Fibroblast of peridontal ligament (primary cell): Measurements from ENCODE around the gene CEP290.

Experiments
- DNase-seq: peaks from one replicate; pipeline ENCODE4 v3.0.0-alpha.2; 2010; ENCODE audit errors: extremely low read depth

CEP290 gene

GRCh38 chr12:88141774-88142609 lies at the start of gene CEP290, which contains the start of gene TMTC3:
CEP290 (minus strand) TSS chr12:88142088; CDS start chr12:88141307, 781 bp downstream.
TMTC3 (plus strand) TSS chr12:88142307; CDS start chr12:88148316, 6,009 bp downstream.
- peak; percentile 100 for DNase-seq

GRCh38 chr12:88188180-88188579 lies 46.3 kb upstream of the CEP290 start:
- no peak for DNase-seq

GRCh38 chr12:88187571-88187970 lies 45.7 kb upstream of the CEP290 start:
- no peak for DNase-seq

- DNase-seq: peak; percentile 71
Measured at GRCh38 chr12:88185988-88186387, 44.1 kb upstream of the CEP290 start.

- DNase-seq: no peak
Measured at GRCh38 chr12:88185279-88185678, 43.4 kb upstream of the CEP290 start.

GRCh38 chr12:88184196-88184595 lies 42.3 kb upstream of the CEP290 start:
- DNase-seq: no peak

DNA sequence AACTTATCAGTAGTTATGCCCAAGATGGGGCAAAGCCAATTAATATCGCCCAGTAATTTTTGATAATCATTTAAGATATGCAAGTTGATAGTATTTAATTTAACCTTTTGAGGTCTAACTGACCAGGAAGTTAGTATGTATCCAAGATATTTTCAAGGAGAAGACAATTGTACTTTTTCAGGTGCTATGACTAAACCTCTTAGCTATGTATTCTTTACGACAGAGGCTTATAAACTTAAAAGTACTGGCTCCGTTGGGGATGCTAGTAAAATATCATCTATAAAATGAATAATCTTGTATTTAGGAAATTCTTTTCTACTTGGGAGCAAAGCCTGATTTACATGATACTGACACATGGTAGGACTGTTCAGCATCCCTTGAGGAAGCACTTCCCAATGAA lies 40.5 kb upstream of the CEP290 start:
- no peak for DNase-seq

GRCh38 chr12:88181881-88182280 lies 40.0 kb upstream of the CEP290 start:
- DNase-seq: no peak

DNA sequence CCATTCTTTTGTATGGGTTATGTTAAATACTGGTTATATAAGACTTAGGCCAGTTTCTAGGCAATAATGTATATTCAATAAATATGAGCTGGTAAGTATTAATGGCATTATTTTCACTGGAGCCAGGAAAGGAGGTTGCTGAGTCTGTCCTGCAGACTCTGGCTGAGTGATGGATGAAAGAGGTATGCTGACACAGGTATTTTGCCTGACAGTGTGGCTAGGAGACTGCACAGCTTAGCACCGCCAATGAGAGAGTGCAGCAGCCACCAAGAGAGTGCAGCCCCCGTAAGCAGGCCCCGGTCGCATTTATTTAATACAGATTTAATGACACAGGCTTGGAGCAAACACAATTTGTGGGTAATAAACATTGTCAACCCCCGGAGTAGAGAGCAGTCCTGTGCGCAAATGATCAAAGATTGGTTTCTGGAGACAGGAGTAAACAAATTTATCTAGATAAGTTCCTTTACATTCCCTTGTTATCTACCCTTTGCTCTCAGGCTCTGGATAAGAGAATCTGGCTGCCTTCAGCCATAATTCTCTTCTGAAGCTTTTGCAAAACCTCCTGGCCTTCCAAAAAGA lies 37.6 kb upstream of the CEP290 start:
- DNase-seq: no peak

DNA sequence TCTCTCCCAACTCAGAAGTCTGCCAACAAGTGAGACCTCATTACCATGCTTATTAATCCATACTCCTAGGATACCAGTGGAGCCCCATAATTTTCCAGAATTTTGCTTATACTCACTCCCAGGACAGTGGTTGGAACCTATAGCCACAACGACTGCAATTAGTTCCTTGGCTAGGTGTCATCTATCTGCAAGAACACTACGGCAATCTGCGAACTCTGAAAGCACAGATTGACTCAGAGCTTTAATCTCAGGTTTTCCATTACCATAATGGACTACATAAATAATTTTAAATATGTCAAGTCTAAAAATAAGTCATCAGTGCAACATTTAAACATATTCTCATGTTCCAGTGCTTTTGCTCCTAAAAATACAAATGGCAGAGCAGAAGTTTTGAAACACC lies 33.7 kb upstream of the CEP290 start:
- no peak for DNase-seq

GRCh38 chr12:88172844-88173407 lies 31.0 kb upstream of the CEP290 start:
- DNase-seq: no peak

GRCh38 chr12:88167384-88167783 lies 25.5 kb upstream of the CEP290 start:
- DNase-seq: no peak

DNA sequence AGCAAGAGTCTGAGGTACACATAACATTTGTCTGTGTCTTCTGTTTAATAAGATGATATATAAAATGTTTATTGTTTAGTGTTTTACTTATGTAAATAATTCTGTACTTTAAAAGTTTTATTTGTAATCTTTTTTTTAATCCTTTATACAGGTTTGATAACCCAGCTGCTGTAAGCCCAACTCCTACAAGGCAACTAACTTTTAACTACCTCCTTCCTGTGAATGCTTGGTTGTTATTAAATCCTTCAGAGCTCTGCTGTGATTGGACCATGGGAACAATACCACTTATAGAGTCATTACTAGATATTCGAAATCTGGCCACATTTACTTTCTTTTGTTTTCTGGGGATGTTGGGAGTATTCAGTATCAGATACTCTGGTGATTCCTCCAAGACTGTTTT lies 24.3 kb upstream of the CEP290 start:
- no peak for DNase-seq

GRCh38 chr12:88163371-88163770 lies 21.5 kb upstream of the CEP290 start:
- DNase-seq: peak; percentile 47

DNA sequence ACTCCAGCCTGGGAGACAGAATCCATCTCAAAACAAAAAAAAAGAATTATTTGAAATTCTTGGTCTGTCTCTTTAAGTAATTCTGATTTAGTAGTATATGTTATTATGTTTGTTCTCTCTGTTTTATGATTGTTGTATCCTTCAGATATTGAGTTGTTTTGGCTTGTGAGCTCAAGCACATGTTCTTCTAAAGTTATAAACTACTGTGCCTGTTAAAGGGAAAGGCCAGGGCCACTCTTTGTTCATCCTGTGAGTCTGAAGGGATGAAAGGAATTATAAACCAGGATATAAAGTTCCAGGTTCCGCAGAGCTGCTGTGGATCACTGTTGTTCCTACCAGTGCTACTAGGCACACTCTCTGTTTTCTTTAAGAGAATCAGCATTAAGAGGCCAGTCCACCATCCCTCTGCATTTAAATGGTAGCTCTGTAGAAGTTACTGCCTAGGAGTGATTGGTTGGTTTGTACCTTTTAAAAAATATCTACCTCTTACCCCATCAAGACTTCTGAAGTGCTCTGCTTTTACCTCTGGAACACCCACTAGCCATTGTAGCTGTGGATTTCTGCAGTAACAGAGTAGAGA lies 14.3 kb upstream of the CEP290 start:
- DNase-seq: no peak

DNA sequence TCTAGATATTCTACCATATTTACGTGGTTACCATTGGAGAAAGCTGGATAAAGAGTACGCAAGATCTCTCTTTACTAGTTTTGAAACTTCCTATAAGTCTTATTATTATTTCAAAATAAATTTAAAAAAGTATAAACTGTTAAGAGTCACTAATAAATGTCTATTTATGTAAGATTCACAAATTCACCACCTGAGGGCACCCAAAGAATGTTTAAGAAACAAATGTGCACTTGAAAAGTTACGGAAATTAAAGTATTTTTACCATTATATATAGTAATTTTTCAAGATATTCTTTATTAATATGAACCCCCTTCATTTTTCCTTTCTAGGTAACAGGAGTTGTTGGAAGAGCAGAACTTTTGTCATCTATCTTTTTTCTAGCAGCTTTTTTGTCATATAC lies 12.1 kb upstream of the CEP290 start:
- peak; percentile 85 for DNase-seq

GRCh38 chr12:88150063-88150462 lies 8.2 kb upstream of the CEP290 start:
- no peak for DNase-seq

GRCh38 chr12:88145567-88146505 lies 3.9 kb upstream of the CEP290 start:
- DNase-seq: no peak

- no peak for DNase-seq
Measured at GRCh38 chr12:88144546-88145468, 2.9 kb upstream of the CEP290 start.

DNA sequence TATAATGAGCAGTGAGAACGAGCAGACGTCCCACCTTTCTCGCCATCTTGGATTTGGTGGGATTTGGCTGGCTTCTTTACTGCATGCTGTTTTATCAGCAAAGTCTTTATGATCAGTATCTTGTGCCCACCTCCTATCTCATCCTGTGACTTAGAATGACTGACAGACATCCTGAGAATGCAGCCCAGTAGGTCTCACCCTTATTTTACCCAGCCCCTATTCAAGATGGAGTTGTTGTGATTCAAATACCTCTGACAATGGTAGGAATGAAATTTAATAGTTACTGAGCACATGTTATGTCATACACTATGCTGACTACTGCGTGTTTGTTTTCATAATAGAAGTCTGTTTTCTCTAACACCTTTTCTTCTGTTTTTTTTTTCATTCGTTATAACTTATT lies 2.1 kb upstream of the CEP290 start:
- no peak for DNase-seq
